HG02884 (cell line): ENCODE data around the gene FAM118A.
"Not testable (repeated sequence)": the region's sequence is repeated elsewhere in the genome, so short reads cannot be mapped to it uniquely, and the experiment has no call there.

ENCODE experiments used
- ATAC-seq: cut with Tn5 transposase; IDR thresholded peaks from one replicate; pipeline ENCODE4 v1.9.1; 2021; ENCODE audit warnings: mild to moderate bottlenecking, moderate library complexity; ENCODE audit not compliant: unreplicated experiment

The FAM118A gene

GRCh38 chr22:45308391-45308956, 1.3 kb upstream of the FAM118A start:
- ATAC-seq = no peak

GRCh38 chr22:45308957-45309421, 745 bp upstream of the FAM118A start:
- ATAC-seq = no peak

DNA sequence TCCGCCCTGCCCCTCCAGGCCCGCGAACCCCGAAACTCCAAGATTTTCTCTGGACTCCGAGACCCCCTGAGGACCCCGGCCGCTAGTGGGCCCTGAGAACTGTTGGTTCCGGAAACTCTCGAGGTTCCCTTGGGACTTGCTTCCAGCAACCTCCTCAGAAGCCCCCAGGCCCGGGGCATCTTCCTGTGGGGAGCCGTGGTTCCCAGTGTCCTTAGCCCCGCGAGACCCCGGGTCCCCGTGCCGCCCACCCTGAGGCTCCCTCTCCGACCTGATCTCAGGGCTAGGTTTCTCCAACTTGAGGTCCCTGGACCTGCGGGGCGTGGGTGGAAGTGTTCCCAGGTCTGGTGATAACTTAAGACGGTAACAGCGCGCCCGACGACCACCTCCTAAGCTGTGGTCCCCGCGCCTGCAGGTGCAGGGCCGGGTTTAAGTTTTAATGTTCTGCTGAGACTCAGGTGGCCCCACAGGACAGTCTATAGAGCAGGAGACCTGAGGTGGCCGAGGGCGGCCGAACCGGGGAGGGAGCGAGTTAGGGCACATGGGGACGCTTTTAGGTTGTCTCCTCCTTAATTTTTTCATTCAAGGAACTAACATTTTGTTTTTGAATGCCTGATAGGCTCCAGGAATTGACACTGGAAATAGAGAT, 720 bp downstream of the FAM118A start:
- ATAC-seq = no peak

- ATAC-seq = no peak
Observed at GRCh38 chr22:45310977-45311531, 1.3 kb downstream of the FAM118A start.

DNA sequence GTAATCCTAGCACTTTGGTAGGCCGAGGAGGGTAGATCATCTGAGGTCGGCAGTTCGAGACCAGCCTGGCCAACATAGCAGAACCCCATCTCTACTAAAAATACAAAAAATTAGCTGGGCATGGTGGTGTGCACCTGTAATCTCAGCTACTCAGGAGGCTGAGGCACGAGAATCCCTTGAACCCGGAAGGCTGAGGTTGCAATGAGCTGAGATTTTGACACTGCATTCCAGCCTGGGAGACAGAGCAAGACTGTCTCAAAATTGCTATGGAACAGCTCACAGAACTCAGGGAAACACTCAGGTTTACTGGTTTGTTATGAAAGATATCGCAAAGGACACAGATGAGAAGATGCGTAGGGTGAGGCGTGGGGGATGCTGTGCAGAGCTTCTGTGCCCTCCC, 2.7 kb downstream of the FAM118A start:
- ATAC-seq = no peak

- no peak for ATAC-seq
Observed at GRCh38 chr22:45312856-45313255, 3.1 kb downstream of the FAM118A start.

- ATAC-seq = no peak
Observed at GRCh38 chr22:45314054-45314721, 4.5 kb downstream of the FAM118A start.

GRCh38 chr22:45314786-45315185, 5.1 kb downstream of the FAM118A start:
- ATAC-seq = no peak

GRCh38 chr22:45316796-45317526, 7.2 kb downstream of the FAM118A start:
- no peak for ATAC-seq

GRCh38 chr22:45317551-45318167, 7.9 kb downstream of the FAM118A start:
- no peak for ATAC-seq

- ATAC-seq = no peak
Observed at GRCh38 chr22:45318168-45318557, 8.4 kb downstream of the FAM118A start.

GRCh38 chr22:45318558-45319323, 9.0 kb downstream of the FAM118A start:
- no peak for ATAC-seq

- no peak for ATAC-seq
Observed at GRCh38 chr22:45319324-45319685, 9.6 kb downstream of the FAM118A start.

GRCh38 chr22:45320357-45320976, 10.7 kb downstream of the FAM118A start:
- no peak for ATAC-seq

- no peak for ATAC-seq
Observed at GRCh38 chr22:45321827-45322226, 12.1 kb downstream of the FAM118A start.

DNA sequence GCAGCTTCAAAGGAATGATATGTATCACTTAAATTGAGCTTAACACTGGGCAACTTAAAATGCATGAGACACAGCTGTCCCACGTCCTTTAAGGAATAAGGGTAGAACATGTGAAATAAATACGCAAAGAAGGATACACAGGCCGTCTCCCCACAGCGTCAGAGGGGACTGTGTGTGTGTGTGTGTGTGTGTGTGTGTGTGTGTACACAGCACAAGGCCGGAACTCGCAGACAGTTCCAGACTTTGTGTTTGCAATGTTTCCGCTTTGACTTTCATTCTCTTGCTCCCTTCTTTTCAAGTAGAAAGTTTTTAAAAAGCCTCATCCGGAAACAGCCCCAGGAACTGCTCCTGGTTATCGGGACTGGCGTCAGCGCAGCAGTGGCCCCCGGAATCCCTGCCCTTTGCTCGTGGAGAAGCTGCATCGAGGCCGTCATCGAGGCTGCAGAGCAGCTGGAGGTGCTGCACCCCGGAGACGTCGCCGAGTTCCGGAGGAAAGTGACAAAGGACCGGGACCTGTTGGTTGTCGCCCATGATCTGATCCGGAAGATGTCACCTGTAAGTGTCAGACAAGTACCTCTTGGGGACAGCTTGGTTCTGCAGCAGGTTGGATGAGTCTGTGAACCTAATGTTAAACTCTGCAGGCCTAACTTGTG, 13.3 kb downstream of the FAM118A start:
- ATAC-seq = no peak

DNA sequence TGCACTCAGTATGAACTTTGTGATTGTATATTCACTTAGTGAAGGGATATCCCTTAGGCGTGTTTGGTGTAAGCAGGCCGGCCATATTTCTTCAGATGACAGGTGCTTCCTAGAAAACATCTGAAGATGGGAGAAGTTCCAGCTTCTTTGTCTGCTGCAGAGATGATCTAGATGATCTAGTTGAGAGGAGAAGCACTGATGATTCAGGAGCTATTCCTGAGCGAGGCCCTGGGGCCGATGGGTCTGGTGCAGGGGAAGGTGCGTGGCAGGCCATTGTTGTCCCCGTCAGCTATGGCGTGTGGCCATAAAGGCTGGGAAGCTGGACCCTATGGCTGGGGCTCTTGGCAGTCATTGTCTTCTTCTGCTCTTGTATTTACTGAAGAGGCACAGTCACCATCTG, 14.0 kb downstream of the FAM118A start:
- ATAC-seq = no peak

- no peak for ATAC-seq
Observed at GRCh38 chr22:45324311-45324711, 14.6 kb downstream of the FAM118A start.

- ATAC-seq = not testable (repeated sequence)
Observed at GRCh38 chr22:45328261-45328660, 18.5 kb downstream of the FAM118A start.
